ENCODE results near the gene SPACDR. TPM values are rescaled to one million over a fixed set of nuclear protein-coding genes. Genes with fewer than 3 reads are reported as not detected.
"Not testable (repeated sequence)": the region's sequence is repeated elsewhere in the genome, so short reads cannot be mapped to it uniquely, and the experiment has no call there.

Gene SPACDR
- total RNA-seq, 1 experiment from 2014 or later = not detected

DNA sequence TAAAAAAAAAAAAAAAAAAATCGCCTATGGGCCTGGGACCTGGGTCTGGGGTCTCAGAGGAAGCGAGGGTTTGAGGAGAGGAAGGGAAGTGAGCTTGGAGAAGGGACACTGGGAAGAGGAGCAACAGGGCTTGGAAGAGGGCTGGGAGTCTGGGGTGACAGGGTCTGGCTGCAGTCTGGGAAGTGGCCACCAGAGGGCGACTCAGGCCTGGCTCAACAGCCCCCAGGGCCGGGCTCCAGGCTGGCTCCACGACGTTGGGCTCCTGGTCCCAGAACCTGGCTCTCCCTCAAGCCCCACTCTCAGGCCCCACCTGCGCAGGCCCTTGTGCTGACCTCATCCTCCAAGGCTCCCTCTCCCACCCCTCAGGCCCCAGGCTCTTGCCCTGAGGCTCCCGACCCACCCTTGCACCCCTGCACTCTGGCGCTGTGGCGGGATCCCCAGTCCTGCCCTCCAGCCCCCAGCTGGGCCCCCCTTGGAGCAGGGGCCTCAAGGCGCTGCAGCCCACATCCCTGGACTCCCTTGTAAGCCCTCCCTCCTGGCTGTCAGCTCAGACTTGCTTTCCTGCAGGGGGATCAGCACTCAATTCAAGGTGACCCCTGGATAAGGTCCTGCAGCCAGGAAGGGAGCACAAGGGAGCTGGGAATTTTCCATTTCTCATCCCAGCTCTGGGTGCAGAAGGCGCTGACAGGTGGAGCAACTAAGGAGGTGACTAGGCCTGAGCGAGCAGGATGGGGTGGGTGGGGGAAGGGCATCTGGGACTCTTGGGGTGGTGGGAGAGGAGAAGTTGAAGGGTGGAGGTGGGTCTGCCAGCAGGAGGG is 5.4 kb upstream of the SPACDR start:
- in situ Hi-C loops (cut with HindIII; ENCODE audit: low sequenced_read_pairs) = no loop called here
- DNase-seq (ENCODE audit: low spot score) = peak; percentile 85

DNA sequence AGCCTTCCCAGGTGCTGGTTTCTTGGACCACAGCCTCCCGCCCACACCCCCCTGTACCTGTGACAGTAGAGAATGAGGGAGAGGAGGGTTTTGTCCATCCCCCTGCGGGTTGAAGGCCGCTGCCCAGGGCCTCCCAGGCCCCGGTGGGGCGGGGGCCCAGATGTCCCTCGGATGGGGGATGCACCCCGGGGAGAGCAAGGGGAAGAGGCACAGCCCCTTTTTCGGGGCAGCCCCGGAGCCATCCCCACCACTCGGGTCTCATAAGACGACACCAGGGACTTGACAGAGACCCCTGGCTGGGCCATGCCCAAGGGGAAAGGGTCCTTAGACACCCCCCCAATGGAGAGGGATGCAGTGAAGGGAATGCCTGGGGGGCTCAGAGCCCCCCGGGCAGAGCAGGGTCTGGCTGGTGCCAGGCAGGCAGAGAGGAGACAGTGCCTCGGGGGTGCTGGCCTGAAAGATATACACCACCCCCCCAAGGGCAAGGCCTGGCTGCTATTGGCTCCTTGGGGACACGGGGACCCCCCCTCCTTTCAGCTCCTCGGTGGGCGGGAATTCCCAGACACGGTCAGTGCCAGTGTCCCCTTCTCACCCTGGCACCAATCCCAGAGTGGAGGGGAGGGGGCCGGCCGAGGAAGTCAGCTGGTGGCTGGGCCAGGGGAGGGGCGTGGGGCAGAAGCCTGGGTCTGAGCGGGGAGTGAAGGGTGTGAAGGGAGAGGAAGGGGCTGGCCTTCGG is 3.7 kb upstream of the SPACDR start:
- in situ Hi-C loops (cut with HindIII; ENCODE audit: low sequenced_read_pairs) = no loop called here

DNA sequence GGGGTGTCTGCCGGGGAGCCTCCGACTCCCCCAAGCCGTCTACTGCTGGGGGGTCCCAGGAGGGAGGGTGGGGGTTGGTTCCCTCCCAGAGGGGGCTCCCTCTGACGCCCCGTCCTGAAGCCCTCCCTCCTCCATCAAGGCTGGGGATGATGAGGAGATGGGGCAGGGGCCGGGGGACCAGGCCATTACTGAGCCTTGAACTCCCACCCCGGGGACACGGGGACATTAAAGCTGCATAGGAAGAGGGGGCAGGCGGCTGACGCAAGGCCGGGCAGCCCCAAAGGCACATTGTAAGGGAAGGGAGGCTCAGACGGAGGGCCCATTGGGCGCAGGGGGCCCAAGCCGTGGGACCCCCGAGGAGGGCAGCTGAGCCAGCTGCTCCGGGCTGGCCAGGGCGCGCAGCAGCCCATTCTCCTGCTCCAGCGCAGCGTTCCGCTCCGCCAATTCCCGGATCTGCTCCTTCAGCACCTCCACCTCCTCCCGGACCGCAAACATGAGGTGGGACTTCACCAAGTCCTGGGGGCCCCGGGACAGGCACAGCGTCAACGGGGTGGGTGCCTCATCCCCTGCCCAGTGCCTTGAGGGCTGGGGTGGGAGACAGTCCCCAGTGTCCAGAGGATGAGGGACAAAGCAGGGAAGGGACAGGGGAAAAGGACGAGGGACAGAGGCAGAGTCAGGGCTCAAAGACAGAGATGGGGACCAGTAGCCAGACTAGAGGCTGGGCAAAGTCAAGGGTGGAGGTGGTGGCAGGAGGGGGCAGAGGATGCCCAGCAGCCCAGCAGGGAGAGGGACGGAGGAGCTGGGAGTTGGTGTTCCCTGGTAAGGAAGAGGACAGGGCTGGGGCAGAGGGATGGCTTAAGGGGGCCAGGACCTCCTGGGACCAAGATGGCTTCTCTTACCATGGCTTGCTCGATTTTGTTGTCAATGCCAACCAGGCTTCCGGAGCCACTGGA is 2.9 kb upstream of the SPACDR start:
- no peak for DNase-seq (ENCODE audit: low spot score)
- in situ Hi-C loops (cut with HindIII; ENCODE audit: low sequenced_read_pairs) = no loop called here

More for the DNA sequence above, 3.7 kb upstream of the SPACDR start:
- peak; percentile 39 for DNase-seq (ENCODE audit: low spot score)

DNA sequence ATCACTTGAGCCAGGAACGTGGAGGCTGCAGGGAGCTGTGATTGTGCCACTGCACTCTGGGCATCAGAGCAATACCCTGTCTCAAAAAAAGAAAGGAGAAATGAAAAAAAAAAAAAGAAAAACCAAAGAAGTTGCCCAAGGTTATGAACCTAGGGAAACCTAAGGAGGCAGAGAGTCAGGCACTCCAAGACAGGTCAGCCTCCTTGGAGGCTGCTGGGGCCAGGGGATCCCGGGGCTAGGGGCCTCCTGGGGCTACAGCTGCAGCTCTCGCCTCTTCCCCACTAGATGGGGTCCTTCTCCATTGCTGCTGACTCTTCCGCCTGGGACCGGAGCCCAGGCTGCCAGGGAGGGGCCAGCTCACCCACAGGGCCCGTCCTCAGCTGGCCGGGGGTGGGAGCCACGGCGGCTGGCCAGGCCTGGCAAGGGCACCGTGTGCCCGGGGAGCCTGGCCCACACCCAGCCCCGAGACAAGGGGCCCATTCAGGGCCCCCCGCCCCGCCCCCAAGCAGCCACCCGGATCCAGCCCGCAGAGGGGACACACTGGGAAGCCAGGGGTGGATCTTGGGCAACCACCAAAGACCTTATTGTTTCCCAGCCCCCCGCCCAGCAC is 1.7 kb upstream of the SPACDR start:
- in situ Hi-C loops (cut with HindIII; ENCODE audit: low sequenced_read_pairs) = no loop called here
- peak; percentile 44 for DNase-seq (ENCODE audit: low spot score)

DNA sequence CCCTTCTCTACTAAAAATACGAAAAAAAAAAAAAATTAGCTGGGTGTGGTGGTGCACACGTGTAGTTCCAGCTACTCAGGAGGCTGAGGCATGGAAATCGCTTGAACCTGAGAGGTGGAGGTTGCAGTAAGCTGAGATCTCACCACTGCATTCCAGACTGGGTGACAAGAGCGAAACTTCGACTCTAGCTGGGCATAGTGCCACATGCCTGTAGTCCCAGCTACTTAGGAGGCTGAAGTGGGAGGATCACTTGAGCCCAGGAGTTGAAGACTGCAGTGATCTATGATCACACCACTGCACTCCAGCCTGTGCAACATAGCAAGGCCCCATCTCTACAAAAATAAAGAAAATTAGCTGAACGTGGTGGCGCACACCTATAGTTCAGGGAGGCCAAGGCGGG is 1.2 kb upstream of the SPACDR start:
- in situ Hi-C loops (cut with HindIII; ENCODE audit: low sequenced_read_pairs) = no loop called here

DNA sequence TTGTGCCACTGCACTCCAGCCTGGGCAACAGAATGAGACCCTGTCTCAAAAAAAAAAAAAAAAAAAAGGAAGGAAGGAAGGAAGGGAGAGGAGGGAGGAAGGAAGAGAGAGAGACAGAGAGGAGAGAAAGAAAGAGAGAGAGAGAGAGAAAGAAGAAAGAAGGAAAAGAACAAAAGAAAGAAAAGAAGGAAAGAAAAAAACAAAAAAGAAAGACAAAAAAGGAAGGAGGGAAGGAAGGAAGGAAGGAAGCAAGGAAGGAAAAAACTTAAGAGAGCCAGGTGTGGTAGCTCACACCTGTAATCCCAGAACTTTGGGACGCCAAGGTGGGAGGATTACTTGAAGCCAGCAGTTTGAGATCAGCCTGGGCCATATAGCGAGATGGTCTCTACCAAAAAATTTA is 731 bp upstream of the SPACDR start:
- in situ Hi-C loops (cut with HindIII; ENCODE audit: low sequenced_read_pairs) = no loop called here
- no peak for DNase-seq (ENCODE audit: low spot score)

More for the DNA sequence above, 1.2 kb upstream of the SPACDR start:
- DNase-seq (ENCODE audit: low spot score) = no peak

DNA sequence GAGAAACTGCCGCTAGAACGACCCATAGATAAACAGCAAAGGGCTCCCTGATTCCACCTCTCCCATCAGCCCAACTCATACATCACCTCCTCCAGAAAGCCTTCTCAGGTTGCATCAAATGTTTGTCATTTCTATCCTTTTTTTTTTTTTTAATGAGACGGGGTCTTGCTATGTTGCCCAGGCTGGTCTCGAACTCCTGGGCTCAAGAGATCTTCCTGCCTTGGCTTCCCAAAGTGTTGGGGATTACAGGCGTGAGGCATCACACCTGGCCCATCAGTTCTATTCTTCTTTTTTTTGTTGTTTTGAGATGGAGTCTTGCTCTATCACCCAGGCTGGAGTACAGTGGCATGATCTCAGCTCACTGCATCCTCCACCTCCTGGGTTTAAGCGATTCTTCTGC is 7.0 kb downstream of the SPACDR start:
- DNase-seq (ENCODE audit: low spot score) = no peak
- in situ Hi-C loops (cut with HindIII; ENCODE audit: low sequenced_read_pairs) = no loop called here

DNA sequence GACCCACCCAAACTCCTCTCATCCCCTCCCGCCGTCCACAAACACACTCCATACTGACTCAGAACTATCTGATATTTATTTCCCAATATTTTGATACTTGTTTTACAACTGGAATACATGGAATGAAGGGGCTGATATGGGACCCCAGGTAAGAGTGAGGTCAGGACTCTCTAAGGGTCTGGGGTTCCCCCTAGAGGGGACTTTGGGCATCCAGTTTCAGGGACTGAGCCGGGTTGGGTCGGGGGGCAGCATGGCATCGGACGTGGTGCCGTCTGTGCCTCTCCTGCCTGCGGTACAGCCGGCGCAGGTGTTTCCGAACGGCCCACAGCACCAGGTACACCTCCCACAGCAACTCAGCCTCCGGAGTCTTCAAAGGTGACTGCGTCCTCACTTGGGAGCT is 7.5 kb downstream of the SPACDR start:
- in situ Hi-C loops (cut with HindIII; ENCODE audit: low sequenced_read_pairs) = no loop called here
- no peak for DNase-seq (ENCODE audit: low spot score)

DNA sequence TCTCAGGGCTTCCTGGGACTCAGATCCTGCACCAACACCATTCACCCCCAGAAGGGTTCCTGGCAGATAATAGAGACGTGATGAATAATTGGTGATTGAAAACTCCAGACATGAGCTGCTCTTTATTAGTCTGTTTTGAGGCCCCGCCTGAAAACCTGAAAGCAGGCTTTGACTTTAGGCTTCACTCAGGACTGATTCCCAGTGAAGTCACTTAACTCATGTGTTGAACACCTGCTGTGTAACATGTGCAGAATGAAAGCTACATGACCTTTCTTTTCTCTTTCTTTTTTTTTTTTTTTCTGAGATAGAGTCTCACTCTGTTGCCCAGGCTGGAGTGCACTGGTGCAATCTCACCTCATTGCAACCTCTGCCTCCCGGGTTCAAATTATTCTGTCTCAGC is 8.9 kb downstream of the SPACDR start:
- in situ Hi-C loops (cut with HindIII; ENCODE audit: low sequenced_read_pairs) = no loop called here

DNA sequence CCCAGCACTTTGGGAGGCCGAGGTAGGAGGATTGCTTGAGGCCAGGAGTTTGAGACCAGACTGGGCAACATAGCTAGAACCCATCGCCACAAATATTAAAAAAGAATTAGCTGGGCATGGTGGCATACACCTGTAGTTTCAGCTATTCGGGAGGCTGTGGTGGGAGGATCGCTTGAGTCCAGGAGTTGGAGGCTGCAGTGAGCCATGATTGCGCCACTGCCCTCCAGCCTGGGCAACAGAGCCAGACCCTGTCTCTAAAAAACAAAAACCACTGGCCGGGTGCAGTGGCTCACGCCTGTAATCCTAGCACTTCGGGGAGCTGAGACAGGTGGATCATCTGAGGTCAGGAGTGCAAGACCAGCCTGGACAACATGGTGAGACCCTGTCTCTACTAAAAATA is 10.2 kb downstream of the SPACDR start:
- in situ Hi-C loops (cut with HindIII; ENCODE audit: low sequenced_read_pairs); DNase-seq (ENCODE audit: low spot score): not testable (repeated sequence)

More for the DNA sequence above, 8.9 kb downstream of the SPACDR start:
- no peak for DNase-seq (ENCODE audit: low spot score)

DNA sequence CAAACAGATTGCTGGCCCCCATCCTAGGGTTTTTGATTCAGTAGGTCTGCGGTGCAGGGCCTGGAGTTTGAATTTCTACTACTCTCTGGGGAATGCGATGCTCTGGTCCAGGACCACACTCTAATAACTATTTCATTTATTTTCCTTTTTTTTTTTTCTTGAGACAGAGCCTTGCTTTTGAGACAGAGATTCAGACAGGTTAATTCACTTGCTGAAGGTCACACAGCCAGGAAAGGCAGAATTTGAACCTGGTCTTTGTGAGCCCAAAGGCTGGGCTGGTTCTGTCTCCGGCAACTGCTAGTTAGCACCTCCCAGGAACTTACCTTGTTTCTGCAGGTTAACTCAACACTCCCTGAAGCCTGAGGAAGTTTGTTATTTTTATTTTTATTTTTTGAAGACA is 11.5 kb downstream of the SPACDR start:
- no peak for DNase-seq (ENCODE audit: low spot score)
- in situ Hi-C loops (cut with HindIII; ENCODE audit: low sequenced_read_pairs) = no loop called here

DNA sequence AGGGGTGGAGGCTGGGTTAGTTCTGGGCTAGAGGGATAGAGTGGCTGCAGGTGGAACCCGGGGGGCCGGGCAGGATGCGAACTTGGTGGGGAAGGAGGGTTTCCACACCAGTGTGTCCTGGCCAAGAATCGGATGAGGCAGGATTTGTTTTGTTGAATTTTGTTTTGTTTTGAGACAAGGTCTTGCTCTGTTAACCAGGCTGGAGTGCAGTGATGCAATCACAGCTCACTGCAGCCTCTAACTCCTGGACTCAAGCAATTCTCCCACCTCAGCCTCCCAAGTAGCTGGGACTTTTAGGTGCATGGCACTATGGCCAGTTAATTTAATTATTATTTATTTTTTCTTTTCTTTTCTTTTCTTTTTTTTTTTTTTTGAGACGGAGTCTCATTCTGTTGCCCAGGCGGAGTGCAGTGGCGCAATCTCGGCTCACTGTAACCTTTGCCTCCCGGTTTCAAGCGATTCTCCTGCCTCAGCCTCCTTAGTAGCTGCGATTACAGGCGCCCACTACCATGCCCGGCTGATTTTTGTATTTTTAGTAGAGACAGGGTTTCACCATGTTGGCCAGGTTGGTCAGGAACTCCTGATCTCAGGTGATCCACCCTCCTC is 14.8 kb downstream of the SPACDR start:
- in situ Hi-C loops (cut with HindIII; ENCODE audit: low sequenced_read_pairs) = no loop called here
- no peak for DNase-seq (ENCODE audit: low spot score)

DNA sequence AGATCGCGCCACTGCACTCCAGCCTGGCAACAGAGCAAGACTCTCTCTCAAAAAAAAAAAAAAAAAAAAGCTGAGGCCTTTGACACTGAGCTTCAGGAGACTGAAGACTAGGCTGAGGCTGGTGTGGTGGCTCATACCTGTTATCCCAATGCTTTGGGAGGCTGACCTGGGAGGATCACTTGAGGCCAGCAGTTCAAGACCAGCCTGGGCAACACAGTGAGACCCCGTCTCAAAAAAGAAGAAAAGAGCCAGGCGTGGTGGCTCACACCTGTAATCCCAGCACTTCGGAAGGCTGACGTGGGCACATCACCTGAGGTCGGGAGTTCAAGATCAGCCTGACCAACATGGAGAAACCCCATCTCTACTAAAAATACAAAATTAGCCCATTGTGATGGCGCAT is 16.7 kb downstream of the SPACDR start:
- in situ Hi-C loops (cut with HindIII; ENCODE audit: low sequenced_read_pairs); DNase-seq (ENCODE audit: low spot score): not testable (repeated sequence)

DNA sequence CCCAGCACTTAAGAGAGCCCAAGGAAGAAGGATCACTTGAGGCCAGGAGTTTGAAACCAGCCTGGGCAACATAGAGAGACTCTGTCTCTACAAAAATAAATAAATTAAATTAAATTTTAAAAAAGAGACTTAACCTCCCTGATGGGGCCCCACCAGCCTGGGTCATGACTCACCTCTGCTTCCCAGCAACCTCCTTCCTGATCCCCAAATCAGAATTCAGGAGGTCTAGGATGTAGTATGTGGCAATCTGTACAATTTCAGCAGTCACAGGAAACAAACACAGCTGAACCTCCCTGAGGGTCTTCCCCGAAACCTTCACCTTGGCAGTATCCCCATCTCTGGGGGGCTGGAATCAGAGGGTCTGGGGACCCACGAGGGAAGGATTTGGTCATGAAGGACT is 18.0 kb downstream of the SPACDR start:
- no peak for DNase-seq (ENCODE audit: low spot score)
- in situ Hi-C loops (cut with HindIII; ENCODE audit: low sequenced_read_pairs) = no loop called here

DNA sequence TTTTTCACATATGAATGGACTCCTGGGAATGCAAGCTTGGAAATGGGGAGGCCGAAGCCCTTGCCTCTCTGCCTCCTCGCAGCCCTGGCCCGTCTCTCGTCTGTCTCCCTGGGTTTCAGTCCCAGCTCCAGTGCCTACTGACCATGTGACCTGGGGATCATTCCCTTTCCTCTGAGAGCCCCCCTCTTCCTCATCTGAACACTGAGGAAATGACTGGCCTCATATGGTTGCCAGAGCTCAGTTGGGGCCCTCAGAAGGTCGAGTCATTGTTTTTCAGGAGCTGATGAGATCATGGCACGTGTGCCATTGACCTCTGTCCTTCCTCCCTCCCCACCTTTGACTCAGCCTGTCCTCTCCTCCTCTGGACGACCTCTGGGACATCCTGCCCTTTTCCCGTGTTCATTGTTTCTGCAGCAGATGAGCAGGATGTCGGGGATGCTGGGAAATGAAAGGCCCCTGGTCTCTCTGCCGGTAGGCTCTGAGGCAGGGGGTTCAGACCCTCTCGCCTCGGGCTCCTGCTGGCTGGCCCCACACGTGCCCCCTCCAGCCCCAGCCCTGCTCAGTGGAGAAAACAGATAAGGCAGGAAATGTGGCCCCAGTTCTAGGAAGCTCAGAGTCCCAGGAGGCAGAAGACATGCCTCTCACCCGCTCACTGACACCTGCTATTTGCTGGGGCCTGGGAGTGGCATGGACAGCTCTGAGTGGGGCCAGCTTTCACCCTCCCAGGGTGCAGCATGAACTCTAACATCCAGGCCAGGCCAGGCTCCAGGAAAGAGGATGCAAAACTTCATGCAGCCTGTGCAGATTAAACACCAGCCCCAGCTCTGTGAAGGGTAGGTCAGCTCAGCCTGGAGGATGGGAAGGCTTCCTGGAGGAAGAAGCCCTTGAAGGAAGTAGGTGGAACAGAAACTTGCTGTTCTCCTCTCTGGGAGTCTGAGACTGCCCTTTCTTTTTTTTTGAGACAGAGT is 19.5 kb downstream of the SPACDR start:
- in situ Hi-C loops (cut with HindIII; ENCODE audit: low sequenced_read_pairs) = no loop called here

DNA sequence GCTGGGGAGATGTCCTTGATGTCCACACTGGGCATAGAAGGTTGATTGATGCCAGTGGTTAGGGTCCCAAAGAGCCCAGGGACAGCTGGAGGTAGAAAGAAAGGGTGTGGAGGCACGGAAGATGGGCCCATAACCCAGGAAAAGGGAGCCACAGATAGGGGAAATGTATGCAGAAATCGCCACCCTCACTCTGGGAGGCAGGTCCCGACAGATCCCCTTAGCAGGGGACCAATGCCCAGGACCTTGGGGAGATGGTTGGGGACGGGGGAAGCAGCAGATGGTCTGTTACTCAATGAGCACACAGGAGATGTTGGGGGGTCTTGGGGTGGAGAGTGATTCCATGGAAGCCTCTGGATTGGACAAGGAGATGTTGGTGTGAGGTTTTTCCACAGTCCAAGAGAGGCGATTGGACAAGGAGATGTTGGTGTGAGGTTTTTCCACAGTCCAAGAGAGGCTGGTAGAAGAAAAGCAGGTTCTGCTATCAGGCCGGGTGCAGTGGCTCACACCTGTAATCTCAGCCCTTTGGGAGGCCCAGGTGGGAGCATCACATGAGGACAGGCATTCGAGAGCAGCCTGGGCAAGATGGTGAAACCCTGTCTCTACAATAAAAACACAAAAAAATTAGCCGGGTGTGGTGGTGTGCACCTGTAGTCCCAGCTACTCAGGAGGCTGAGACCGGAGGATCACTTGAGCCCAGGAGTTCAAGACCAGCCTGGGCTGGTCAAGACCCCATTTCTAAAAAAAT is 20.8 kb downstream of the SPACDR start:
- DNase-seq (ENCODE audit: low spot score) = no peak
- in situ Hi-C loops (cut with HindIII; ENCODE audit: low sequenced_read_pairs) = no loop called here

More for the DNA sequence above, 19.5 kb downstream of the SPACDR start:
- DNase-seq (ENCODE audit: low spot score) = no peak
